ENCODE data around the gene KIF6.

KIF6 gene

DNA sequence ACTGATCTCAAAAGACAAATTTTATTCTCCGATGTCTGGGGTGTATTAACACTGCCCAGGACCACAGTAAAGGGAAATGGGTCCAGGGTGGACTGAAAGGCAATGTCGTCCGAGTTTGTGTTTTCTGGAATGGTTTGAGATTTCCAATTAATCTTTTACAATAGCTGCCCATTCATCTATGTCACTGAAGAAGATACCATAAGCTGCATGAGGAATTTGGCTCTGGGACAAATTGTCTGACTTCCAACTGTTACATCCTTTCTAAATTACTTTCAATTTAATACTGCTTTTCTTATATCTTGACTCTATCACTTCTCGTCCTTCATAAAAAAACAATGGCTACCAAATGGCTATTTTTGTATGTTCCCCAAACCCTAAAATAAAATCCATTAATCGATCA, 272.0 kb downstream of the KIF6 start:
- DNase-seq (ENCODE audit: low read depth in 1 of 2, low spot score in 1 of 2), result no peak

DNA sequence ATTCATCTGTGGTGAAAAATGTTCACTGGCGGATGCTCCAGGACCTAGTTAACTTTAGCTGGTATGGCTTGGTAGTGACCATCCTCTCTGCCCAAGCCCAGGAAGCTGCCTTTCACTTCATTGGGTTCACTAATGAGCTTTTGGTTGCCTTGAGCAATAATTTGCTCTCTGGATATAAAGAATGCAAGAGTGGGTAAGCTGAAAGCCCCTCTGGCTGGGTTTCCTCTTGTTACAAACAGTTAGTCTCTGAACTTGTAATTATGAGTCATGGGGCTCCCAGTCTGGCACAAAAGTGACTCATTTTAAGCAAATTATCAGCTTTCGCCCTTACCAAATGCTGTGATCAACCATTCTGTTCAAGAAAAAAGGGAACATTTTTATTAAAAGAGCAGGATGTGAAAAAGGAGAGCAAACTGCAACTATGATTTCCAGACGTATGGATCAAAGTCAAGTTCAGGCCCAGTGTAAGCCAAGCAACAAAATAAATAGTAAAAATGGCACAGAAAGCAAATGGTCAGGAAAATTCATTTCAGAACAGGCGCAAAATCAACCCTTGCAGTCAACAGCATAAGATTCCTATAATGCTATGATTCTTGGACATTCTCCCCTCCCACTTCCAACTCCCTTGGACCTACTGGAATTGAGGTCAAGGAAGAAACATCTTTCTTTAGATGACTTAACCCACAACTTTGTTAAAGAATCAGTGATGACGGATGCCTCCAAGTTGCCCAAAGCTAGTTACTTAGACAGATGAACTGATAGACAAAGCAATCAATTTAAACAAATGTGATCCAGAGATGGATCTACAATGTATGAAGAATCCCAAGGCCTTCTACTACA, 272.7 kb downstream of the KIF6 start:
- DNase-seq (ENCODE audit: low read depth in 1 of 2, low spot score in 1 of 2), result no peak

DNA sequence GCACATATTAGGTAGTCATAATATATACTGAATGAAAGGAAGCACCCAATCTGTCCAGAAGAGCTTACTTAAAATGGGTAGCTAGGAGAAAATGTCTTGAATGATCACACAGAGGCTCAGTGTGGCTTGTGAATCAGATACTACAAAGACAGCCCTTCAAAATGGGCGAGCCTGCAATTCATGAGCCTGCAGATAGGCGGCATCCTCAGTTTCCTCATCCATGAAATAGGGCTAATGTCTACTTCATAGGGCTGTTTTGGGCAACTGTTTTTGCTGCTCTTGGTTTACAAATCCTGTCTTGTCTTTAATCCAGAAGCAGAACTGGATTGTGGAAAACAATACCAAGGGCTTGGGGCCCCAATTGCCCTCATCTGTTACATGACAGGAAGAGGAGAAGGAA, 273.4 kb downstream of the KIF6 start:
- no peak for DNase-seq (ENCODE audit: low read depth in 1 of 2, low spot score in 1 of 2)

DNA sequence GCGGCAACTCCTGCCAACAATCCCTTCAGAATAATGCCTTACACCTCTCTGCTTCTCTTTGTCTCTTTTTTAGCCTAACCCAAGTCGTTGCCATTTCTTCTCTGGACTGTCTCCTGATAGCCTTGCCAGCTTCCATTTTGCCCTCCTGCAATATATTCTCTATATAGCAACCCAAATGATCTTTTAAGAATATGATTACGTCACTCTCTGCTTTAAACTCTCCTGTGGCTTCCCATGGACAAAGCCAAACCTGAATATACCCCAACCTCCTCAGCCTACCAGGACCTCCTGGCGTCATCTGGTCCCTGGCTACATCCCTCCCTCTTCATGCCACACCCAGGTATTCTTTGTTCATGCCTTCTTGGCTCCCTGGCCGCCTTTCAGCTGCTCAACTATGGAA, 276.2 kb downstream of the KIF6 start:
- no peak for DNase-seq (ENCODE audit: low read depth in 1 of 2, low spot score in 1 of 2)

DNA sequence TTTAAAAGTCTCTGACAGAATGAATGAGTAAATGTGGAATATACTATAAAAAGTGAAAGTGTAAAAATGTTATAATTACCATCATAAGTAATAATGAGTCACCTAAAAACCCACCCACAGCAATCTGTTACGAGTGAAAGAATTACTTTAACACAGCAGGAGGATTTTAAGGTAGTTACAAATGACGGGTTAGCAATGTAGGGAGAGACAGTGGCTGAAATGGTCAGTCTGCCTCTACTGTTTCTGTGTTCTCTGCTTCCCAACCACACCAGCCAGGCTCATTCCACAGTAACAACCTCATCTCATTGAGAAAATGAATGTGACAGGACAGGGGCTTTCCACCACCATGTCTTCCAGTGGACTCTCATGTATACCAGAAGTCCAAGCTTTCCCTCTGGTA, 278.3 kb downstream of the KIF6 start:
- DNase-seq (ENCODE audit: low read depth in 1 of 2, low spot score in 1 of 2), result no peak

DNA sequence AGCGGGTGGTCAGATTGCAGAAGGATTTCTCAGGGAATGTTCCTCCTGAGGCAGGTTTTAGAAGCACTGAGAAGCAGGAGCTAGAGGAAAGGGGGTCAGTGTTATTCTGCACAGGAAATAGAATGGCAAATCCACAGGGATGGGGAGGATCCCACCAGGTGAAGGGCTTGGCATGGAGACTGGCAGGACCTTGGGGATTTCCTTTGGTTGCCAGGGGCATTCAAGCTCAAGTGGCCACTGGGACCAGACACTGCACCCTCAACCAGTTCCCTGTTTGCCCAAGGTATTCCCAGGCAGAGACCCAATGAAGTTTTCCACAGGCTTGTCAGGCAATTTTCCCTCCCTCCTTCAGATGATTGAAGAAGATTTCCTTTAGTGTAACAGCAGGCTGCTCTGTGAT, 279.5 kb downstream of the KIF6 start:
- DNase-seq (ENCODE audit: low read depth in 1 of 2, low spot score in 1 of 2), result no peak

DNA sequence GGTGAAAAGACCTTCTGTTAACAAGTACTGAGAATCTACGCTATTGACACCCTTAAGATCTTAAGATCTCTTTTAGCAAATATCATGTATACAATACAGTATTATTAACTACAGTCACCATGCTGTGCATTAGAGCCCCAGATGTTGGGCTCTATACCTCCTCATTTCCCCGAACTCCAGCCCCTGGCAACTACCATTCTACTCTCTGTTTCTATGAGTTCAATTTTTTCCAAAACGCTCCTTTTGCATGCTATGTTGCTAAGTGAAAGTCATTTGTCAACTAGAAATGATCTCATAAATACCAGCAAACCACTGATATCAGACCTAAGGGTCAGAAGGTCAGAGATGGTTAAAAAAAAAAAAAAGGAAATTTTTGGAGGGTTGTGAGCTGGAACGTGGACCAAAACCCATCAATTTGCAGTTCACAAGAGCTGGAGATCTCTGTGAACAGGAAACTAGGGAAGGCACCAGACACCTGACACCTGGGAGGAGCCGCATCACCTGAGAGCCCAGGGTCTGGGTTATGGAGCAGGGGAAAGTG, 280.7 kb downstream of the KIF6 start:
- DNase-seq (ENCODE audit: low read depth in 1 of 2, low spot score in 1 of 2), result no peak

DNA sequence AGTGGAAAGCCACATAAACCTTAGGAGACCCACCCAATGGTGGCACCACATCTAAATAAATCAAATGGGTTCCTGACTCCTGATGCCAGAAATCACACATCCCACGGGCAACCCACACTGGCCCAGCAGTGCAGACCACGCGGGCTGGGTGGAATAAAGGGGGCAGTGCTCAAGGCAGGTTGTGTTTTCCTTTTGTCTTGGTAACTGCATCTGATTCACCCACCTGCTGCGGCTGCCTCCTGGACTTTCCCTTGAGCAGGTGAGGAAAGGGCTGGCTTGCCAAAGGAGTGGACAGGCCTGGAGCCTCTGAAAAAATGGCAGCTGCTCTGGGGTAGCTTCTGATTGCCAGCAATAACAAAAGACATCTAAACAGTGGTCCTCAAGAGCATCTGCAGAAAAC, 283.2 kb downstream of the KIF6 start:
- no peak for DNase-seq (ENCODE audit: low read depth in 1 of 2, low spot score in 1 of 2)

DNA sequence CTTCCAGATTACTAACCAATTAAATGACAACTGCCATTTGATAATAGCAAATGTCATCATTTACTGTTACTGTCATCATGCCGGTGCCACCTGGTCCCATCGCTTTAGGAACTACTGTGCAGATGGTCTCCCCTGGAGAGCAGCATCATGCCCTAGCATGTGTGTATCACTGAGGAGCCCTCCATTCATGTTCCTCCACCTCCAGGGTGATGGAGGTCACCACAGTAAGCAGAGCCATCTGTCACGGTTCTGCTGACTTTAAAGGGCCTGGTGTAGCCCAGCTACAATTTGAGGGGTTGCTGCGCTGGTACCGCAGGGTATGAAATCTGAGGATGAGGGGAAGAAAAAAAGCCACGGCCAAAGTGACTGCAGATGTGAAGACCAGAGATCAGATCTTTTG, 283.9 kb downstream of the KIF6 start:
- DNase-seq (ENCODE audit: low read depth in 1 of 2, low spot score in 1 of 2), result no peak

DNA sequence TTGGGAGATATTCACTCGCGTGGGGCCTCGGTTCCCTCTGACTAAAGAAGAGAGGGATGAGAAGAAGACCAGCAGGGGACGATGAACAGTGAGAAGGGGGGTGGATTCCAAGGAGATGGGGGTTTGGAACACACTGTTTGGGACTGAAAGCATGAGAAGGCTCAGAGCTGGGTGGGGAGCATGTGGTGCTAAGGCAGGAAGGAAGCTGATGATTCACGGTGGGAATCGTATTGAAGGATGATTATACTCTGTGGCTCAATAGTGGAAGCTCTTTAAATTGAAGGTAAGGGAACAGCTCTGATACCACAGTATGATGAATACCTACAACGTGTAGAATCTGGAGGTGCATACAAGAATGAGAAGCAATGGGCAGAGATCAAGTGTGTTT, 285.2 kb downstream of the KIF6 start:
- DNase-seq (ENCODE audit: low read depth in 1 of 2, low spot score in 1 of 2), result no peak

DNA sequence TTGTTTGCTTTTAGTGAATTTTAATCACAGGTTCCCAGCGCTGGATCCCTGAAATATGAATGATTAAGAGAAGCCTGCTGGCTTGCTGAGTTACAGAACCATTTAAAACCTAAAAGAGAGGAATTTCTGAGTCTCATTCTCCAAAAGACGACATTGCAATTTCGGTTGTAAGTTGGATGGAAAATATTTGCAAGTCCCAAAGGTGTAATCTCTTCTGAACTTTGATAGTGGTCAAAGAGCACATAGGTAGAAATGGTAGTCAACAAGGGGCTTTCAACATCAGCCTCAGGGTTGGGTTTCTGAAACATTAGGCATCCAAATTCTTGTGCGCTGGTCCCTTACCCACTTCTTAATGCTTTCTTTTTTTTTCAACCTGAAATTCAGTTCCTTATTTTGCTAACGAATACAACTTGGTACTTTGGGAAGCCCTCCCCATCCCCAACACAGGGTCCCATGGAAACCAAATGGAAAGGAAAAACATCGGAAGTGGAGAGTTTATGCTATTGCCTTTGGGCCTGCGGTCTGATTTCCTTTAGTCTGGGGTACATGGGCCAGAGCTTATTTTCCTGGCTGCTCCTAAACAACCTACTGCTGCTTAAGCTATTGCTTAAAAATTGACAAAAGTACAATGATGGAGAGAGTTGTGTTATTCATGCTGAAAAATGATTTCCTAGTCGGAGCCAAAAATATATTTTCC, 285.7 kb downstream of the KIF6 start:
- no peak for DNase-seq (ENCODE audit: low read depth in 1 of 2, low spot score in 1 of 2)

DNA sequence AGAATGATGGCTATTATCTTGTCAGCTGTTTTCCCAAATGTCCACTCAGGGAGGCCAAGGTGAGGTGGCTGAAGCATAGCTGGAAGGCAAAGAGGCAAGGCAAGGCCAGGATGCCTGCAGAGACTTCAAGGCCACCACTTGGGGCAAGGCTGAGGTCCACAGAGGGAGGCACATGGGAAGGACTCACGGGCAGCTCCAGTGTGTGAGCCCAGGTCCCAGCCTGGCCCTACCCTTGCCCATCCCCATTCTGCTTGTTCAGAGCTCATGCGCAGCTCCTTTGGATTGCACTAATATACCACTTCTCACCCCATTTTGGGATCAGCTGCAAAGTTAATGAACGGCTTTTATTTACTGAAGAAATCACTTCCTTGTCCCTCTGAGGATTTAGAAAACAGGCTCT, 291.6 kb downstream of the KIF6 start:
- no peak for DNase-seq (ENCODE audit: low read depth in 1 of 2, low spot score in 1 of 2)

DNA sequence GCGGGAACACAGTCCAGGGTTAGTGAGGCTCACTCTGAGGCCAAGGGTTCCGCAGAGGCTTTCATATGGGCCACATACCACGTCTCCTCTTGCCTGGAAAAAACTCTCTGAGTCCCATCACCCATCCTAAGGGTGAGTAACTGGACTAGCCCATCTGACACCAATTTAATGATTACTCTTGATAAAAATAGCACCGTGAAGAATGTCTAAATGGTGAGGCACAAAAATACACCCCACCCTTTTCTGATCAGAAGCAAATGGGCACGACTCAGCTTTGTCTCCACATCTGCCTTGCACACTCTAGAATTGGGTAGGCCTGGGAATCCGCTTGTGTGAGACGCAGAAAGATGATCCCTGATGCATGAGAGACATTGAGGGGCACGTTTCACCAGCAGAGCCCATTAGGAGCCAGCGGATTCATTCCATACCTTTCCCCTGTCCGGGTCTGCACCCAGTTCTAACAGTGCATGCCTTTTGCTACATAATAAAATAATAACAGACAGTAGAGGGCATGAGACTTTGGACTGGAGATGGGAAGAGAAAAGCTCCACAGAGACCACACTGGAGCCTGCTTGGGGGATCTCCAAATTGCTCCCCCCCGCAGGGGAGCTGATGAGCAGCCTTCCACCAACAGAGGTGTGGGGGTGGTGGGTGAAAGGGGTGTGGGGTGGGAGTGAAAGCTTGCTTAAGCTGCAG, 292.7 kb downstream of the KIF6 start:
- DNase-seq (ENCODE audit: low read depth in 1 of 2, low spot score in 1 of 2), result no peak

DNA sequence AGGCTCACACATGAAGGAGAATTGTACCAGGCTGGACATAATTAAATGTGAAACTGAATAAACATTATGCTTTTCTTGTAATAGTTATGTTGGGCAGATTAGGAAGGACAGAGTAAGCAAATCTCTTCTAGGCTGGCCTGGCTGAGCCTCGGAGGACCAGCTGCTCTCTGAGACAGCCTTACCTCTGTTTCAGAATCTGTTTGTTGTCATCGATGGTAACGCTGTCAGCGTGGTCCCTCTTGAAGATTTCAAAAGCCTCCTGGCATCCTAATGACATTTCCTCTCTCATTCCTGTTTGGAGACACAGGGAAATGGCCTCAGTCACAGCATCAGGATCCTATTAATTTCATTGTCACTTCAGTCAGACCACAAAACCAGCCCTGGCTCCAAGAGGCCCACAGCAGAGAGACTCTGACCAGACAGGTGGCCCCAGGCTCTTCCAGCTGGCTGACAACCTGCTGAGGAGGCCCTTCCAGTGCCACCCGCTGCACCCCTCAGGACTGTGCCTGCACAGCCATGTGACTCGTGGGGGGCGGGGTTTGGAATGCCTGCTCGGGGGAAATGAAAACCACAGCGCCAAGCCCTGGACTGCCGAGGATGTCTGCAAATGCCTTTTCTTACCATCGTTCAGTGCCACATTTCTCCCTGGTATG, 294.2 kb downstream of the KIF6 start:
- DNase-seq (ENCODE audit: low read depth in 1 of 2, low spot score in 1 of 2), result no peak

DNA sequence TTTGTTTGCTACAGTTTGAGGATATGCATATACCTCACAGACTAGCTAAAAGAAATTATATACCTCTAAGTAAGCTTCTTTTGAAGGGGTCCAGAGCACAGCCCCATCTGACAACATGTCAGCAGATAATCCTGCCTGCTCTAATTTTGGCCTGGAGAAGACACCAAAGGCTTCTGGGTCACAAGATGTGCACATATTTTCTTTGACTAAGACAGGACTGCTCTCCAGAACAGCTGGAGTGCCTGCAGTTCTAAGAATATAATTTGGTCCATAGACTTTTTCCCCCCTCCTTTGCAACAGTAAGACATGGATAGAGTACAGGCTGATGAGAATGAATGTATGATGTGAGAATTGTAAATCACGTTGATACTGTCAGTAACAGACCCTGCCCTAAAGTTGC, 294.8 kb downstream of the KIF6 start:
- no peak for DNase-seq (ENCODE audit: low read depth in 1 of 2, low spot score in 1 of 2)

DNA sequence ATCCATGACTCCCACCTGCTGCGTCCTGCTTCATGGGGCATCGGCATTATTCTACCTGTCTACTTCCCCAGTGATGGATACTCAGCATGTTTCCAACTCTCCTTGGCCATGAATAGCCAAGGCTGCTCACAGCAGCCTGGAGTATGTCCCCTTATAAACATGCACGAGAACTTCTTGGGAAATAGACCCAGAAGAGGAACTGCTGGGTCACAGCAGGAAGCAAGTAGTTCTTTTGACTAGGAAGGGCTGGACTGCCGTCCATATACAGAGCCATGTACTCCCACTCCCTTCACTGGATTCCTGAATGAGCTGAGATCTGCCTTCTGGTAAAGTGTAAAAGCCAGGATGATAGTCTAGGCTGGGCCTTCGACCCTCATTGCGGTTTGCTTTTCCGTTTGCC, 296.4 kb downstream of the KIF6 start:
- DNase-seq (ENCODE audit: low read depth in 1 of 2, low spot score in 1 of 2), result no peak

DNA sequence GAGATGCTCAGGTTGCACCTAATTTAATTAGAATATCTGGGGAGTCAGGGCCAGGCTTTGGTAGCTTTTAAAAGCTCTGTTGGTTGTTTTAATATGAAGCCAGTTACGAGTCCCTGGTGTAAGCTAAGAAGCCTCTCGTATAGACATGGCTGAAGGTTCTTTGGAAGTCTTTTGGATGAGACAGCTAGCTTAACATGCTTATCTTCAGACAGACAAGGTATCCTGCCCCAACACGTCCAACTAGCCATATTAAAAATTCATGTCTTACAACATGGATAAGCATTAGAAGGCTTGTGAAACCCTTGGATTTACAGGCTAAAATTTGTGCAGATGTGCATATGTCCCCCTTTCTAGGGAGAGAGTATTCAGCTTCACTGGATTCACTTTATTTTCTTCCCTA, 297.1 kb downstream of the KIF6 start:
- DNase-seq (ENCODE audit: low read depth in 1 of 2, low spot score in 1 of 2), result no peak

DNA sequence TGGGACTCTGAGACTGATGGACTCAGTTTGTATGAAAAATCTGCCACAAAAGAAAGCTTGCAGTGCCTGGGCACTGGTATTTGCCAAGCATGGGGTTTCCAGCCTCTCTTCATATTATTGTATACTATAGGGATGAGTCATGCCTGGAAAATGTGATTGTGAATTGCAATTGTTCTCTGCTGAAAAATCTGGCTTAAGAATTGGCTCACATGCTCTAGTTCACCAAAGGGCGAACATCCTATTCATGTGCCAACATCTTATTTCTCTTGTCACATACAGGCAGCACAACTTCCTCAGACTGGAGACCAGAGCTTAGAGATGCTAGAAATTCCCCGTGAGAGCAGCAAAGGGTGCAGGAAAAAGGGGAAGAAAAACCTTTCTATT, 299.1 kb downstream of the KIF6 start:
- no peak for DNase-seq (ENCODE audit: low read depth in 1 of 2, low spot score in 1 of 2)

DNA sequence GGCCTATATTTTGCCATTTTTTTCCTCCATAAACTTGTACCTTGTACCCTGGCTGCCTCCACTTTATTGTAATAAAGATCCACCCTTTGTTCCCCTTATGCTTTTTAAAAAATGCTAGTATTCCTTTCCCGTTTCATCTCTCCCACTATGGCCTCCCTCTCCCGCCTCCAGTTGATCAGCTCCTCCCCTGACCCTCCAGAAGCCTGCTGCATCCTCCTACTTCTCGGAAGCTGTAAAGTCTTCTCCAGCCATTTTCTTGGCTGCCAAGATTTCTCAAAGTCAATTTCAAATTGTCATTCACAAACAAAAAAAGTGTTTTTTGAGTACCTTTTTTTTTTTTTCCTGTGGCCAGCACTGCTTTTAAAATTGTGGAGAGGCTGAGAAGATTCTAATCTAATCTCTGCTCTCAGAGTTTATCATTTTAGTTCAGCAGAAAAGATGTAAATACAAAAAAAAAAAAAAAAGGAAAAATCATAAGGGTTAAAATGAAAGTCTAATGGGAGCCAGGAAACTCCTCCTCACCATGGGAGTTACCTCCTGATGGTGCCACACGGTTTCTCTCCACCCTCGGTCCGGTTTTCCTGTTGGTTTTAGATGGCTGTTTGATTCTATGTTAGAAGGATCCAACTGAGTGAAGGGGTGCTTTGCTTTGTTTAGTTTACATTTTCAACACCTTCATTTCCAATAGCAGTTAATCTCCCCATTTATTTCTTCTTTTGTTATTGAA, 299.7 kb downstream of the KIF6 start:
- DNase-seq (ENCODE audit: low read depth in 1 of 2, low spot score in 1 of 2), result no peak

DNA sequence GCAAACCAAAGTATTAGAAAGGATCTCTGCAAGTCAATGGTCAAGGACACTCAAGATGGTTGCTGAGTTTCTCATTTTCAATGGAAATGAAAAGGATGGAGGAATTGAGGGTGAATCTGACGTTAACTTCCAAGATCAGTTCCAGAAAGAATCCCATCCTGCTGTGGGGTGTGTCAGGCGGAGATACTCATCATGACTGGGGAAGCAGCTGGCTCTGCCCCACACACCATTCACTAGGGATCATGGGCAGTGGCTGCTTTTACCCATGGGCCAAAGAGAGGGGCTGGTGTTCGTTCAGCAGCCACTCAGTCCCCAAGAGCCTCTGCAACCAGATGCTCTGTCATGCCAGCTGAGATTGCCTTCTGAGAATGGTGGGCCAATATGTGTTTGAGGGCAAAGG, 300.4 kb downstream of the KIF6 start:
- DNase-seq (ENCODE audit: low read depth in 1 of 2, low spot score in 1 of 2), result no peak

DNA sequence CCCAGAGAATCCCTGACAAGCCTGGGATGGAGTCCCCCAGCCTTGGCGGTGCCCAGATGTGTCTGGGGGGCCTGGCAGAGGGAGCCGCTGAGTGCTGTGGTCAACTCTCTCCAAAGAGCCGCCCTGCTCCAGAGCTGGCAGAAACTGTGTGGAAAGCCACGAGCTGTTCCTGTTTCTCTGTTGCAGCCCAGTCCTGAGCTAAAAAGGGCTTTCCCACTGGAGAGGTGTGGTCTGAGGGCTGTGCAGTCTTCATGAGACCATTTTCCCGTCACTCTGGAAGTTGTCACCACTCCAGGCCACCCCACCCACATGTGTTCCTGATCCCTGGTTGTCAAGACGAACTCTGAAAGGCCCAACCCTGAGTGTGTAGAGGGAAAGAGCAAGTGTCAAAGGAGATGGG, 303.0 kb downstream of the KIF6 start:
- DNase-seq (ENCODE audit: low read depth in 1 of 2, low spot score in 1 of 2), result no peak
